Stimulated activated CD8-positive, alpha-beta memory T cell treated with anti-CD3 and anti-CD28 coated beads, Interleukin-7, amount 100 ng/mL, for 48 hours (primary cell): Measurements from ENCODE around the gene RXRA.

ENCODE experiments used
- DNase-seq, 2 donors: peaks; one replicate each; pipeline ENCODE4 v3.0.0-alpha.2; 2020; ENCODE audit warnings: low read depth in 1 of 2; ENCODE audit errors: extremely low read depth in 1 of 2

The RXRA gene

GRCh38 chr9:134325813-134326723, at the start of gene RXRA:
TSS of gene RXRA (plus strand) at chr9:134326455. CDS start at chr9:134326632, 177 bp downstream.
- peak in 1 of 2 donors; percentile 18 for DNase-seq

GRCh38 chr9:134278286-134278685, 48.0 kb upstream of the RXRA start:
- DNase-seq = no peak

DNA sequence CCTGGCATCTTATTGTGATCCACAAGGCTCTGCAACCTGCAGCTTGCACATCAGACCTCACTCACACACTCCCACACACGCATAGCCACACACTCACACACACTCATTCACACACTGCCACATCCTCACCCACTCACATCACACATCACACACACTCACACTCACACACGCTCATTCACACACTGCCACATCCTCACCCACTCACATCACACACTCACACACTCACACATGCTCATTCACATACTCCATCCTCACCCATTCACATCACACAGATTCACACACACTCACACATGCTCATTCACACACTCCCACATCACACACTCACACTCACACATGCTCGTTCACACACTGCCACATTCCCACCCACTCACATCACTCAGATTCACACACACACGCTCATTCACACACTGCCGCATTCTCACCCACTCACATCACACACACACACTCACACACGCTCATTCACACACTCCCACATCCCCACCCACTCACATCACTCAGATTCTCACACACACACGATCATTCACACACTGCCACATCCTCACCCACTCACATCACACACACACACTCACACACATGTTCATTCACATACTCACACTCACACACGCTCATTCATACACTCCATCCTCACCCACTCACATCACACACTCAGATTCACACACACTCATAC, 47.1 kb upstream of the RXRA start:
- DNase-seq = no peak

DNA sequence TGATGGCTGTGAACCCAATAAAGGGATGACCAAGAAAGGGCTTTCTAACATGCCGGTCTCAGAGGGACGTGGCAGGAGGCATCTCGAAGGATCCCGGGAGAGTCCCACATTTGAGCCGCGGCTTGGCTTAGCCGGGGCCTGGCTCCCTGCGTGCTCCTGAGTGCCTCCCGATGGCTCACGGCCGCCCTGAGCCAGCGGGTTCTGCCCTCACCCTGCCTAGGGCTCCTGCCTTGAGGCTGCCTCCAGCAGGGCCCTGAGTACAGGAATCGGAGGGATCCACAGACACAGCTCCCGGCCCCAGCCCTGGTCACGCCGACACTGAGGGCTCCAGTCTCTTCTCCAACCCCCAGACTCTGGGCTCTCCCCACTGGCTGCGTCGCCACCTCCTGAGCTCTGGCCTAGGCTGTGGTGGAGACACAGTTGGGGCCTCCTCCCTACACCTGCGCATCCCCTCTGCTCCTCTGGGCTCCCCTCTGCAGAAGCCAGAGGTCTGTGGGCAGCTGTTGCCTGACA, 44.1 kb upstream of the RXRA start:
- DNase-seq = no peak

DNA sequence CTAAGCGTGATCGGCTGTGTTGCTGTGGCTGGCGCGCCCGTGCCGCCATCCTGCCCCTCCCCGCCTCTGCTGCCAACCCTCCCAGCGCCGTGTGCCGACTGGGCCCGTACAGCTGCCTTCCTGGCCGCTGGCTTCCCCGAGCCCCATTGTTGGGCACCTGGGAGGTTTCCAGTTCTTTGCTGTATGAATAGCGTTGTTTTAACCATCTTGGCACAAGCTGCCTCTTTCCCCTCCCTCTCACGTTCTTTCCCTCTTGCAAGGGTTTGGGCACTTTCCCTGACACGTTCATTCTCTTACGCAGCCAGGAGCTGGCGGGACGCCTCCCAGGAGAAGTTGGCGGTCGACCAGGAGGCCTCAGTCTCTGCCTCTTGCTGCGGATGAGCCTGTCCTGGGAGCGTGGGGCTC, 43.1 kb upstream of the RXRA start:
- no peak for DNase-seq

- DNase-seq = no peak
Measured at GRCh38 chr9:134283692-134284265, 42.5 kb upstream of the RXRA start.

DNA sequence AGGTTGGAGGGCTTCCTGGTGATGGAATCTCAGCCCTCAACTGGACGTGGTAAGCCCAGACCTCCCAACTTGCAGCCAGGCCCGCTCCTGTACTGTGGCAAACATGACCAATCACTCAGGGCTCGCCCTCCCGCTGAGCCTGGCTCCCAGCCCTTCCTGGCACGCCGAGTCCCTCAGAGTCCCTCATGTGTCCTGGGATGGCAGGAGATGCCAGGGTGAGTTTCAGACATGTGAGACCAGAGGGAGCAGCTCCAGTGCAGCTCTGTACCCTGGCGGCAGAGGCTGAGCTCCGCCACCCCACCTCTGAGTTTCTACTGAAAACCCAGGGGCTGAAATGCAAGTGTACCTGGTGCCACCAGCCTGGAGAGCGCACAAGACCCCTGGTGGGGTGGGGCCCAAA, 42.0 kb upstream of the RXRA start:
- no peak for DNase-seq

DNA sequence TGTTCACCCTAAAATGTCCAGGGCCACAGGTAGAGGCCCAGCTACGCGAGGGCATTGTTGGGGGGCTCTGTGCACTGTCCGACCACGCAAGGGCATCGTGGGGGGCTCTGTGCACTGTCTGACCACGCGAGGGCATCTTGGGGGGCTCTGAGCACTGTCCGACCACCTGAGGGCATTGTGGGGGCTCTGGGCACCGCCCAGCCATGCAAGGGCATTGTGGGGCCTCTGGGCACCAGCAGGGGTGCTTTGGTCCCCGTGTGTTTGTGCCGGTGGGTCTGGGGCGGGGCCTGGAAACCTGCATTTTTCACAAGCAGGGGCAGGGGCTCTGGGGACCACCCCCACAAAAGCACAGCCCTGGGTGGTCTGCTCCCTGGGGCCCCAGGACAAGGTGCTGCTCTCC, 41.5 kb upstream of the RXRA start:
- DNase-seq = no peak

DNA sequence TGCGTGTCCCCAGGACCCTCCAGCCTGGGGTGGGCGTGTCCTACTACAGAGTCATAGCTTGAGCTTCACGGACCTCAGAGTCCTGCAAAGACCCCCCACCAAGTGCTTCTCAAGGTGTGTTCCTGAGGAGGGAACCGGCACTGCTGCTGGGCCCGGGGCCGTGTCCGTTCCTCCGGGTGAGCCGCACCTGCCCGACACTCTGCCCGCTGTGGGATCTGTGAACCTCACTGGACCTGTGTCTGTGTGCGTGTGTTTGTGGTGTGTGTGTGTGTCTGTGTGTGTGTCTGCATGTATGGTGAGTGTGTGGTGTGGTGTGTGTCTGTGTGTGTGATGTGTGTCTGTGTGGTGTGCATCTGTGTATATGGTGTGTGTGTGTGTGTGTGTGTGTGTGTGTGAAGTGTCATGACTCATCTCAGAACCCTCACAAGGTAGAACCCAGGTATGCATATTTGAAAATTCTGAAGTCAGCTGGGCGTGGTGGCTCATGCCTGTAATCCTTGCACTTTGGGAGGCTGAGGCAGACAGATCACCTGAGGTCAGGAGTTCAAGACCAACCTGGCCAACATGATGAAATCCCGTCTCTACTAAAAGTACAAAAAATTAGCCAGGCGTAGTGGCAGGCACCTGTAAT, 40.9 kb upstream of the RXRA start:
- DNase-seq = no peak

GRCh38 chr9:134286471-134287245, 39.6 kb upstream of the RXRA start:
- DNase-seq = no peak

DNA sequence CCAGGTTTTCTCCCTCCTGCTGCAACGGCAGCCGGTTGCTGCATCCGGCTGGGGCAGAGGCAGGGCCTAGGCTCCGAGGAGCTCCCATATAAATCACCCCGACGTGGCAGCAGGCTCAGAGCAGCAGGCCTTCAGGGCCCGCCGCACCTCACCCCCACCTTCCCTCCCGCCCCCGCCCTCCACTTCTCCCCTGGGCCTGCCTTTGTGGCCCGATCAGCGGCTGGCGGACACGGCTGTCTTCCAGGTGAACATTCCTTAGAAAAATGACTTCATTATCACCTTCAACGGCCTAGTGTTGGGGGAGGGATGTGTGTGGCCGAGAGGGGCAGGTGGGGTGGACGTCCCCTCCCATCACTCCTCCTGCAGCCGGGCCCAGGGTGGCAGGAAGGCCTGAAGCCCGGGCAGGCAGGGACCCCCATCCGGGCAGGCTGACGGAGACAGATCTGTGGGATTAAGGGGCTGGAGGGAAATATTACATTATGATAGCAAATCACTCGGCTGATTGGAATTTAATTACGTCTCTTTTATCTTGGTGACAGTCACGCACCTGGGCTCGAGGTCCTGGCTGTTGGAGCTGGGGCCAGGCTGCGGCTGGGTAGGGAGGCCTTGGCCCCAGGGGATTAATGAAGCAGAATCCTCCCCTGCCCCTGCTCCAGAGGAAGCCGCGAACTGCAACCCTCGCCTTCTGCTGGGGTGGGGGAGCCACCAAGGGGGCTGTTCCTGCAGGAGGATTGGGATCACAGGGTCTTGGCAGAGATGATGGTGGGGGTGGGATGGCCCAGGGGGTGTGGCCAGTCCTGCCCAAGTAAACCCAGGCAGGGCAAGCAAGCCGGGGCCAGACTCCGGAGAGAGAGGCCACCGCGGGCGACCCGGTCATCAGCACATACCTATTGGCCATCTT, 38.4 kb upstream of the RXRA start:
- no peak for DNase-seq

- DNase-seq = no peak
Measured at GRCh38 chr9:134288746-134289145, 37.5 kb upstream of the RXRA start.

- DNase-seq = no peak
Measured at GRCh38 chr9:134289241-134289875, 36.9 kb upstream of the RXRA start.

DNA sequence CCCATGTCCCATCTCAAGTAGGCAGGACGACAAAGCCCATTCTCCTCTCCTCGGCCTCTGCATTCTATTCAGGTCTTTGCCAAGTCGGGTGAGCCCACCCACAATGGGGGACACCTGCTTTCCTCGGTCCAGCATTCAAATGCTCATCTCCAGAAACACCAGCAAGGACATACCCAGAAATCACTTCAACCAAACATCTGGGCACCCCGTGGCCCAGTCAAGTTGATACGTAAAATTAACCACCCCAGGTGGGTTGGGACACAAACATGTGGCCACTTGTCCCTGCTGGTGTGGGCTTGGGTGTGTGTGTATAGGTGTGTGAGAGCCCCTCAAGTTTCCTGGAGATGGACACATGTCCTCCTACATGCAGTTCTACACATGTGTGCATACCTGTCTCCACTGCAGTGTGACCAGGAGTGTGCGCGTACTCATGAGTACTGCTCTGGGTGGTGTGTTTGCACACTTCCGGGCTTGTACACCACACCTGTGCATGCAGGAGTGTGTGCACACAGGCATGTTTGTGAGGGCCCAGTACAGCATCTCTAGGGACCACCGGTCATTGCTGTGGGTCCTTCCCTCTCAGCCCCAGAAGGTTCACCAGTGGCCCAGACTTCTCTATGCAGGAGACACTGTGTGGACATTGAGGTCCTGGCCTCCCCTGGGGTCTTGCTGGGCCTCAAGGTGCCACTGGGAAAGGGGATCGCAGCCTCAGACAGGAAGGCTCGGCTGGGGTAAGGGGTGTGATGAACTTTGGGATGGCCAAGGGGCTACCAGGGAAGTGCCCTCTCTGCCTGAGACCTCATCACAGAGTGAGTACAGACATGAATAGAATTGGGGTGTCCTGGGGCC, 35.4 kb upstream of the RXRA start:
- no peak for DNase-seq

DNA sequence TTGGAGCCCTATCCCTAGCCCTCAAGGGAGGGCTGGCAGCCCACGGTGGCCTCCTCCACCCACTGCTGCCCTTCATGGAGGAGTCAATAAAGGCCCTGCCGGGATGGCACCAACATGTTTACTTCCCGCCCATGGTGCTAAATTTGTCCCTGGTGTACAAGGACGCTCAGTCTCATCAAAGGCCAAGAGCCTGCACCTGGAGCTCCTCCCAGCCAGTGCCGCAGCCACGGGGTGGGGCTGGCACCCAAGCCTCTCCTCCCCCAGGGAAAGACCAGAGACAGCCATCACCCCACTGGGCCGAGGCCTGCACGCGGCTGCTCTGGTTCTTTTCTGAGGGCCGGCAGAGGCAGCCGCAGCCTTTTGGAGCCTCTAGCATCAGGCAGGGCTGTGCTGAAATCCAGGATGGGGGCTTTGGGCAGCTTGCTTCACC, 34.8 kb upstream of the RXRA start:
- DNase-seq = no peak

- DNase-seq = no peak
Measured at GRCh38 chr9:134291961-134292871, 34.0 kb upstream of the RXRA start.

- DNase-seq = no peak
Measured at GRCh38 chr9:134293031-134293521, 33.2 kb upstream of the RXRA start.
